Cortex of kidney (tissue), 1 donor: ENCODE data around the gene MAD1L1.

Experiments
- DNase-seq: peaks from one replicate; lab custom pipeline; 2025; lab: John Stamatoyannopoulos, UW

Gene MAD1L1

GRCh38 chr7:2156756-2157472 is 75.8 kb downstream of the MAD1L1 start:
- no peak for DNase-seq

GRCh38 chr7:2154831-2155230 is 77.9 kb downstream of the MAD1L1 start:
- DNase-seq = no peak

- DNase-seq = no peak
These were observed 78.6 kb downstream of the MAD1L1 start for GRCh38 chr7:2154121-2154520.

GRCh38 chr7:2152646-2153045 is 80.1 kb downstream of the MAD1L1 start:
- DNase-seq = no peak

- DNase-seq = no peak
These were observed 80.7 kb downstream of the MAD1L1 start for GRCh38 chr7:2151801-2152612.

GRCh38 chr7:2151237-2151636 is 81.5 kb downstream of the MAD1L1 start:
- no peak for DNase-seq

GRCh38 chr7:2150445-2150815 is 82.3 kb downstream of the MAD1L1 start:
- no peak for DNase-seq

GRCh38 chr7:2149672-2150444 is 82.9 kb downstream of the MAD1L1 start:
- DNase-seq = no peak

- no peak for DNase-seq
These were observed 83.9 kb downstream of the MAD1L1 start for GRCh38 chr7:2148814-2149213.

GRCh38 chr7:2148189-2148588 is 84.6 kb downstream of the MAD1L1 start:
- DNase-seq = no peak

GRCh38 chr7:2146676-2147472 is 85.9 kb downstream of the MAD1L1 start:
- DNase-seq = no peak

GRCh38 chr7:2145835-2146580 is 86.7 kb downstream of the MAD1L1 start:
- no peak for DNase-seq

GRCh38 chr7:2144926-2145325 is 87.8 kb downstream of the MAD1L1 start:
- DNase-seq = no peak

GRCh38 chr7:2143981-2144595 is 88.7 kb downstream of the MAD1L1 start:
- no peak for DNase-seq

GRCh38 chr7:2143450-2143849 is 89.3 kb downstream of the MAD1L1 start:
- DNase-seq = no peak

- DNase-seq = no peak
These were observed 90.4 kb downstream of the MAD1L1 start for GRCh38 chr7:2142386-2142785.

- DNase-seq = no peak
These were observed 91.1 kb downstream of the MAD1L1 start for GRCh38 chr7:2141651-2142050.

GRCh38 chr7:2141021-2141410 is 91.7 kb downstream of the MAD1L1 start:
- no peak for DNase-seq

GRCh38 chr7:2140216-2141020 is 92.3 kb downstream of the MAD1L1 start:
- no peak for DNase-seq
